AG09309 (cell line): ENCODE measurements around the gene GUCY2C.

Experiments used
- DNase-seq: peaks from one replicate; pipeline ENCODE4 v3.0.0-alpha.2; 2010; ENCODE audit warnings: low read depth
- H3K4me3 ChIP-seq: 2 replicates; pipeline ENCODE4 v1.5.1; 2011; ENCODE audit warnings: mild to moderate bottlenecking, low read depth, low read length, moderate library complexity; ENCODE audit not compliant: control insufficient read depth
- TF ChIP-seq, protein P1 (sequence below): IDR thresholded peaks from 2 replicates; pipeline ENCODE4 v1.5.1; 2011; ENCODE audit warnings: mild to moderate bottlenecking, low read depth, low read length, inconsistent platforms; ENCODE audit not compliant: insufficient read depth, control insufficient read depth; ENCODE audit errors: missing control alignments

The GUCY2C gene

GRCh38 chr12:14699923-14700322 is 3.5 kb upstream of the GUCY2C start:
- no peak for DNase-seq
- TF ChIP-seq, protein P1, sequence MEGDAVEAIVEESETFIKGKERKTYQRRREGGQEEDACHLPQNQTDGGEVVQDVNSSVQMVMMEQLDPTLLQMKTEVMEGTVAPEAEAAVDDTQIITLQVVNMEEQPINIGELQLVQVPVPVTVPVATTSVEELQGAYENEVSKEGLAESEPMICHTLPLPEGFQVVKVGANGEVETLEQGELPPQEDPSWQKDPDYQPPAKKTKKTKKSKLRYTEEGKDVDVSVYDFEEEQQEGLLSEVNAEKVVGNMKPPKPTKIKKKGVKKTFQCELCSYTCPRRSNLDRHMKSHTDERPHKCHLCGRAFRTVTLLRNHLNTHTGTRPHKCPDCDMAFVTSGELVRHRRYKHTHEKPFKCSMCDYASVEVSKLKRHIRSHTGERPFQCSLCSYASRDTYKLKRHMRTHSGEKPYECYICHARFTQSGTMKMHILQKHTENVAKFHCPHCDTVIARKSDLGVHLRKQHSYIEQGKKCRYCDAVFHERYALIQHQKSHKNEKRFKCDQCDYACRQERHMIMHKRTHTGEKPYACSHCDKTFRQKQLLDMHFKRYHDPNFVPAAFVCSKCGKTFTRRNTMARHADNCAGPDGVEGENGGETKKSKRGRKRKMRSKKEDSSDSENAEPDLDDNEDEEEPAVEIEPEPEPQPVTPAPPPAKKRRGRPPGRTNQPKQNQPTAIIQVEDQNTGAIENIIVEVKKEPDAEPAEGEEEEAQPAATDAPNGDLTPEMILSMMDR, result no peak
- H3K4me3 ChIP-seq, result no peak overlapping the region

GRCh38 chr12:14698555-14698954 is 2.2 kb upstream of the GUCY2C start:
- TF ChIP-seq, protein P1, result no peak
- no peak overlapping the region for H3K4me3 ChIP-seq
- DNase-seq, result no peak

GRCh38 chr12:14695715-14696141 is 671 bp downstream of the GUCY2C start:
- TF ChIP-seq, protein P1, result no peak
- H3K4me3 ChIP-seq, result no peak overlapping the region
- DNase-seq, result no peak

- TF ChIP-seq, protein P1, result no peak
- no peak for DNase-seq
- H3K4me3 ChIP-seq, result no peak overlapping the region
Measured at GRCh38 chr12:14694970-14695369, 1.4 kb downstream of the GUCY2C start.

DNA sequence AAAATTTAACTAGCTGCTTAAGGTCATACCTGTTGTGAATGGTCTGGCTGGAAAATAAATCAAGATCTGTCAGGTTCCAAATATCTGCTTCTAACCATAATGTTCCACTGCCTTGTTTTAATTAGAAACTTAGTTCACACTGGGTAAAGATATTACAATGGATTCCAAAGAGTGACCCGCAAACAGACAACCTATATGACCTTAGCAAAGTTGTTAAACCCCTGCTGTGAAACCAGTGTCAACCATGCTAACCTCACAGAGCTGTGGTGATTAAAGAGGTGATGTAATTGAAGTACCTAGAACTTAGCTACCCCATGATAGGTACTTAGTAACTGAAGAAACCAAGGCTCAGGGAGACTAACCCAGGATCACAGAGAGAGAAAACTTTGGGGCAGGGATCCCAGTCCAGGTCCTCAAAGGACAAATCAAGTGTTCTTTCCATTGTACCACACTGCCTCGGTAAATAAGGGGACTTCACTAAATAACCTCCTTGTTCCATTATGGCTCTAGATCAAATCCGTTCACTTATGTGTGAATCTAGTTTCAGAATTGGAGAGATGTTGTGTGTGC is 2.2 kb downstream of the GUCY2C start:
- TF ChIP-seq, protein P1, result no peak
- no peak for DNase-seq
- no peak overlapping the region for H3K4me3 ChIP-seq

GRCh38 chr12:14693116-14693515 is 3.3 kb downstream of the GUCY2C start:
- DNase-seq, result no peak
- TF ChIP-seq, protein P1, result no peak
- no peak overlapping the region for H3K4me3 ChIP-seq

GRCh38 chr12:14691560-14691959 is 4.8 kb downstream of the GUCY2C start:
- TF ChIP-seq, protein P1, result no peak
- DNase-seq, result no peak
- H3K4me3 ChIP-seq, result no peak overlapping the region
